SJCRH30 (cell line): Measurements from ENCODE around the gene SLAMF9. TPM values are rescaled to one million over a fixed set of nuclear protein-coding genes. Genes with fewer than 3 reads are reported as not detected.

ENCODE experiments used
- DNase-seq, 2 experiments: peaks; one replicate each; pipeline ENCODE4 v3.0.0-alpha.2; 2015 to 2020
- H3K27ac ChIP-seq: fragments of 250-450 bp; sonication (Bioruptor Pico); 2 replicates; pipeline ENCODE4 v1.5.1; 2020; ENCODE audit warnings: mild to moderate bottlenecking, moderate library complexity
- H3K27me3 ChIP-seq: fragments of 250-450 bp; sonication (Bioruptor Pico); 2 replicates; pipeline ENCODE4 v1.5.1; 2020; ENCODE audit warnings: mild to moderate bottlenecking, moderate library complexity
- H3K36me3 ChIP-seq: fragments of 250-450 bp; sonication (Bioruptor Pico); 2 replicates; pipeline ENCODE4 v1.5.1; 2020; ENCODE audit warnings: mild to moderate bottlenecking, moderate library complexity
- H3K4me1 ChIP-seq: fragments of 250-450 bp; sonication (Bioruptor Pico); 2 replicates; pipeline ENCODE4 v1.5.1; 2020; ENCODE audit warnings: mild to moderate bottlenecking, moderate library complexity
- H3K4me3 ChIP-seq: fragments of 250-450 bp; sonication (Bioruptor Pico); 2 replicates; pipeline ENCODE4 v1.5.1; 2020; ENCODE audit warnings: mild to moderate bottlenecking, moderate library complexity
- H3K9me3 ChIP-seq: fragments of 250-450 bp; sonication (Bioruptor Pico); replicated peaks from 2 replicates; pipeline ENCODE4 v1.5.1; 2020; ENCODE audit warnings: mild to moderate bottlenecking, moderate library complexity
- total RNA-seq: library from RNA; depleted of rRNA; stranded (reverse); fragments of >200 nt; shearing (Covaris generic); gene quantifications from 2 replicates; pipeline ENCODE4 v1.2.3, GENCODE V29; 2014

The SLAMF9 gene
- total RNA-seq, 1 experiment from 2014 or later = not detected

DNA sequence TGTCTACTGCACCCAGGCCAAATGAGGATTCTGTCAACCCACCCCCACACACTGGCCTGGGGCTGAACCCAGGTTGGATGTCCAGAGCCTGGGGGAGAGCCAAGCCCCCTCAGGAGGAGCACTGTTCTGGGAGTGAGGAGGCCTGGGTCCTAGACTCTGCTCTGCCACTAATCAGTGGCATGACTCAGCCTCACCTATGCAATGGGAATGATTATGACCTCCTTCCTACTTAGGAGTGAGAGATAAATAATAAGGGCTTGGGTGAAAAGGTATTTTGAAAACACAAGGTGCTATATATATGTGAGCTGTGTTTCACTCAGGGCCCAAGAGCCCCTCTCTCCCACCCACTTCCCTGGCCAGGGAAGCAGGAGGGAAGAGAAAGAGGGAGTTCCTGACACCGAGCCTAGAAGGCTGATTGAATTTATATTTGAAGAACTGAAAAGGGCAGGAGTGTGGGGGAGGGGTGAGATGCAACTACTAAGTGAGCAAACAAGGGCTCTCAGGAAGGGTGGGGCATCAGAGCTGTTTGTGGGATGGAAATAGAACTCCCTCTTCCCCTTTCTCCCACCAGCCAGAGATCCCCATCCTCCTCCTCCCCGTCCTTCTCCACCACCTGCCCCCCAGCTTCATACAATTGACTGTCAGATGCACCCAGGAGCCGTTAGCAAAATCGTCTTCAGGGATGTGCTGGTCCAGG is 16.8 kb downstream of the SLAMF9 start:
- no peak for DNase-seq
- Histone ChIP-seq H3K9me3 (no peaks in the 10 kb centered on the region), H3K27ac (no peak overlapping the region), H3K36me3 (no peaks in the 10 kb centered on the region), H3K4me3 (no peak overlapping the region), H3K4me1 (0 out of 2 replicates have a peak, but pooled peaks cover 2% of the 10 kb centered on the region), H3K27me3 (peaks cover 6% of the 10 kb centered on the region; the same call in 1 of the 2 replicates)

DNA sequence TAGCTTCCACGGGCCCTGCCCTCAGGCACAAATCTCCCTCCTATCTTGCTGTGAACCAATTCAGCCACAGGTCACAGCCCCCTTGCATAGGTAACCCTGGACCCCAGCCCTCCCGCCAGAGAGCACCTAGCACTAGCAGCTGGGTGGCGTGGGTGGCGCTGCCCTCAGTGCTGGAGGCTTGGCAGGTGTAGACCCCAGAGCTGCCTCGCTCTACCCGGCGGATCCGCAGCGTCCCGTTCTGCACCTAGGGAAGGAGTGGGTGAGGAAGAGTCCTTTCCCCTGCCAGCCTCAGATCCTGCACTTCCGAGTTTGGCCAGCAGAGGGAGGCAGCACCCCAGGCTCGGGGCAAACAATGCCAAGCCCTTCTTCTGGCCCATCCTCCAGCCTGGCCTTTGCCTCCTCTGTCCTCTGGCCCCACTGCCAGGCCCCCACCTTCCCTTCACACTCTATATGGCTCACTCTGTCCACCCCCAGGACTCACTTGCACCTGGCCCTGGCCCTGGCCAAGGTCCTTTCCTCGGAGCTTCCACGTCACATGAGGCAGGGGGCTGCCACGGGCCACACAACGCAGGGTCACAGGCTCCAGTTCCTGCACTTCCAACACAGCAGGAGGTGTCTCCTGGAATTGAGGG is 17.6 kb downstream of the SLAMF9 start:
- peak; percentile 48 to 71 for DNase-seq
- no peaks in the 10 kb centered on the region for H3K9me3 ChIP-seq
- 0 out of 2 replicates have a peak, but pooled peaks cover 2% of the 10 kb centered on the region for H3K4me1 ChIP-seq
- no peak overlapping the region for H3K4me3 ChIP-seq
- no peak overlapping the region for H3K27ac ChIP-seq
- no peaks in the 10 kb centered on the region for H3K36me3 ChIP-seq
- 0 out of 2 replicates have a peak, but pooled peaks cover 6% of the 10 kb centered on the region for H3K27me3 ChIP-seq

DNA sequence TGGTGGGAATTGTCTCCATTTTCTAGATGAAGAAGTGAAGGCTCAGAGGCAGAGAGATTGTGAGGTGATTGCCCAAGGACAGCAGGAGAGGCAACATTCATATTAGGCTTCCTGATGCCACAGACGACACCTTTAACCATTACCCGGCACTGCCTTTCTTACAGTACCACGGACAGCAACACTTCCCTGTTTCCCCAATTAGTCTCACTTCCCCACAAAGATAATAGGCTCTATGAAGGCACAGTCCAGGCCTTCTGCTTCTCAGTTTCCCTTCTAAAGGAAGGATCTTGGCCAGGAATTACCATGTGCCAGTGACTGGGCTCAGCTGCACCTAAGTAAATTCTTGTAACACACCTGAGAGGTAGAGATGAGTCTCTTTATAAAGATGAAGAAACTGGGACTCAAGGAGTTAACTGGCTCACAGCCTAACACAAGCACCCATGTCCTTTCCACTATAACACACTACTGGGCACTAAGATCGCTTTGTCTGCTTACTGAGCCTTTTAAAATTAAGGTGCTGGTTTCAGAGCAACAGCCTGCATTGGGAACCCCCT is 18.2 kb downstream of the SLAMF9 start:
- no peaks in the 10 kb centered on the region for H3K36me3 ChIP-seq
- H3K27me3 ChIP-seq = 0 out of 2 replicates have a peak, but pooled peaks cover 6% of the 10 kb centered on the region
- H3K4me3 ChIP-seq = no peak overlapping the region
- H3K27ac ChIP-seq = no peak overlapping the region
- H3K4me1 ChIP-seq = 0 out of 2 replicates have a peak, but pooled peaks cover 2% of the 10 kb centered on the region
- peak in 1 of 2 experiments; percentile 49 for DNase-seq
- H3K9me3 ChIP-seq = no peaks in the 10 kb centered on the region

DNA sequence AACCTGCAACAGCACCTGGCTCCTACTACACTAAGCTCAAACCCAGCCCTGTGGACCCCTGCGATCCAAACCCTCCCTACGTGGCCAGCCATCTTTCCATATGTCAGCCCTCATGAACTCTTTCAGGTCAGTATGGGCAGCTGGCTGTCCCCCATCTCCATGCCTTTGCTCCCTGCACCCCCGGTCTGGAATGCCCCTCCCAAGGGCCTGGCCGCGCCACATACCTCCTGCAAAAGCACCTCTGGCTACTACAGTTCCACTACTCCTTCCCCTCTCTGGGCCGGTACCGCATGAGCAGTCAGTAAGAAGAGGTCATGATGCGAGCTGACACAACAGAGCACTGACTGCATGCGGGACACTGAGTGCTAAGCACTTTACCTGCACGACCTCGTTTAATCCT is 18.7 kb downstream of the SLAMF9 start:
- H3K27ac ChIP-seq = no peak overlapping the region
- H3K27me3 ChIP-seq = 0 out of 2 replicates have a peak, but pooled peaks cover 6% of the 10 kb centered on the region
- DNase-seq = no peak
- H3K4me1 ChIP-seq = 0 out of 2 replicates have a peak, but pooled peaks cover 2% of the 10 kb centered on the region
- no peaks in the 10 kb centered on the region for H3K9me3 ChIP-seq
- no peak overlapping the region for H3K4me3 ChIP-seq
- H3K36me3 ChIP-seq = no peaks in the 10 kb centered on the region

DNA sequence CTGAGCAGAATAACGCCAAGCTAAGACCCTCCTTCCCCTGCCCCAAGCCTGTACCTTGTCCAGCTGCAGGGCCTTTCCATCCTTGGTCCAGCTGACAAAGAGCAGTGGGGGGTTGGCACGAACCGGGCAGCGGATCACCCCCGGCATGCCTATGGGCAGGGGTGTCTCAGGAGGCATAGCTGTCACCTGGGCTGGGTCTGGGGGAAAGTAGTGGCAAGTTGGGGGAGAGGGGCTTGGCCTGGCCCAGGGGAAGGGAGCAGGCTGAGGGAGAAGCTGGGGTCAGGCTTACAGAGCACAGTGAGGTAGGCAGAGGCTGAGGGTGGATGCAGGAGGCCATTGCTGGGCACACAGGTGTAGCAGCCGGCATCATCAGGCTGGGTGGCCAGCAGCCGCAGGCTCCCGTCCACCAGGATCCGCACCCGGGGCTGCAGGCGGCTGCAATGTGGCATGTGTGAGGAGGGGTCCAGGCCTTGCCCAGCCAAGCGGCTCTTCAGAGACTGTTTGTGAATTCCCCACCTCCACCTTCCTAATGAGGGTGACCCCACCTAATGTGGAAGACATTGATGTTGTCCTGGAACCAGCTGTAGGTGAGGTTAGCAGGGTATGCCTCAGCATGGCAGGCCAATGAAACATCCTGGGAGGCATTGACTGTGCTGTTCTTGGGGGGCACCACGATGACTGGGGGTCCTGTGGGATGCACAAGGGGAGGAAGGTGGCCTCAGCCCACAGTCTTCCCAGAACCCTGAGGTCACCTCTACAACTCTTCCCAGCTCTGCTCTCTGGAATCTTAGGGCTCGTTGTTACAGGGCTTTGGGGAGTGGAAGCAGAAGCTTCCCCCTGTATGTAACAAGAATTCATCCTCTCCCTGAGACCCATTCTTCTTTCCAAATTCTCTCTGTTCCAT is 19.6 kb downstream of the SLAMF9 start:
- no peak for DNase-seq

DNA sequence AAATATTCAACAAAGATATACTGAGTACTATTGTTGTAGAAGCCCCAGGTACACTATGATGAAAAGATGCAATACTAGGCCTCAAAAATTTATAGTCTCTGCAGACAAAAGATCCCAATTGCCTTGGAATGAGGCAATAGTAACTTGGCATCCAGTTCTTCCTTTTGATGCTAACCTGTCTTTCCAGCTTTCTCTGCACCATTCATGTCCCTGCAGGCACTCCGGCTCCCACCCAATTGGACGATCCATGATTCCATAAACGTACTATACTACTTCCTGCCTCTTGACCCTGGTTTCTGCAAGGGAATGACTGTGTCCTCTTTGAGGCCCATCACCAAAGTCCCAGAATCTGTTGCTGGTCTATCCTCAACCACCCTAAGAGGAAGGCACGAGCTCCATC is 20.7 kb downstream of the SLAMF9 start:
- no peak for DNase-seq
- 0 out of 2 replicates have a peak, but pooled peaks cover 2% of the 10 kb centered on the region for H3K4me1 ChIP-seq
- no peak overlapping the region for H3K4me3 ChIP-seq
- H3K9me3 ChIP-seq = no peaks in the 10 kb centered on the region
- no peaks in the 10 kb centered on the region for H3K27me3 ChIP-seq
- no peaks in the 10 kb centered on the region for H3K36me3 ChIP-seq
- H3K27ac ChIP-seq = no peak overlapping the region

More for the DNA sequence above, 19.6 kb downstream of the SLAMF9 start:
- Histone ChIP-seq H3K4me1 (0 out of 2 replicates have a peak, but pooled peaks cover 2% of the 10 kb centered on the region), H3K27ac (no peak overlapping the region), H3K27me3 (no peaks in the 10 kb centered on the region), H3K9me3 (no peaks in the 10 kb centered on the region), H3K4me3 (no peak overlapping the region), H3K36me3 (no peaks in the 10 kb centered on the region)

DNA sequence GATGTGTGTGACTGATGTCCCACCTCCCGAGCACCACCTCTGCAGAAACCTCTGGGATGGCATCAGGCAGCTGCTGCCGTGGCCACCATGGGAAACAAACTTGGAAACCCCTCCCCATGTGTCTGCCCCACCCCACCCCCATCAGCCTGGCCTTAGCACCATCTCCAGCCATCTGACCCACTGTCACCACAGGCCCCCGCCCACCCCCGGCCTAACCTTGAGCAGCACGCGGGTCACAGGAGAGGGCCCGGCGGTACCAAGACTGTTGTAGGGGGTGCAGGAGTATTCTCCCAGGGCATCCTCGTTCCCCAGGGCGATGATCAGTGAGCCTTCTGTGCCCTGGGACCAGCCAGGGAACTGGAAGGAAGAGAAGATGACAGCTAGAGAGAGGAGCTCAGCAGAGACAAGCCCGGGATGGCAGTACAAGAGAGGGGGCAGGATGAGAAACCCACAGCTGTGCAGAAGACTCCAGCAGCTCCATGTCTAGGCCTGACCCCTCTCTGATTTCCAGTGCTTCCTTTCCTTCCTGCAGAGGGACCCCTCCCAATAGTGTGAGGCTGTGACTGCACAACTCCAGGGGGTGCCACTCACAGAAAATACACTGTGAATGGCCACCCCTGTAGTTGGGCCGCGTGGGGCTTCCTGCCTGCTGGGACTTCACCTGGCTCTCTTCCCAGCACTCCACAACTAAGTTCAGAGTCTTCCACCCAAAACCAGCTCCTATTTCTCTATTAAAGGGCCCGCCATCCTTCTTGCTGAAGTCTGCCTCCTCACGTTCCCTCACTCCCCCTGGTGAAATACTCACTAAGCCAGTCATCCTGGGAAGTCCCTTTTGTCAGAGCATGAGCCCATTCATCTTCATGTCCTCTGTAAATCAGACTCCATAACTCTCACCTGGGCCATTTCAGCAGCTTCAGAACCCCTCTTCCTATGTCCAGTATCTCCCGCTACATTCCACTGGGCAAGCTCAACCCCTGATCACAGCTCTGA is 21.4 kb downstream of the SLAMF9 start:
- no peaks in the 10 kb centered on the region for H3K4me1 ChIP-seq
- no peak overlapping the region for H3K27ac ChIP-seq
- no peaks in the 10 kb centered on the region for H3K36me3 ChIP-seq
- no peak overlapping the region for H3K4me3 ChIP-seq
- no peaks in the 10 kb centered on the region for H3K27me3 ChIP-seq
- H3K9me3 ChIP-seq = no peaks in the 10 kb centered on the region
- no peak for DNase-seq

DNA sequence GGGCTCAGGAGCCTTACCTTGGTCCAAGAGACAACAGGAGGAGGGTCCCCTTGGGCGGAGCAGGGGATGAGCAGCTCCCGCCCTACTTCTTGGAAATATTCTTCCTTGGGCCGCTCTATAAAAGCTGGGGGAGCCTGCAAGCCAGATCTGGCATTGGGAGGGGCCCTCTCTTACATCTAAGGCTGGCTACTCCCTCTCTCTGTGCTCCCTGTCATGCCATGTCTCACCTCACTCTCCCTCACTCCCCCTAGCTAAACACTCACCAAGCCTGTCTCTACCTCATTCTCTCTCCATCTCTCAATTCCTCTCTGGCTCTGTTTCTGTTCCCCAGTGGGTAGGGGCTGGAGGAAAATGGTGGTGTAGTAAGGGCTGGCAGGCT is 22.3 kb downstream of the SLAMF9 start:
- Histone ChIP-seq H3K36me3 (no peaks in the 10 kb centered on the region), H3K9me3 (no peaks in the 10 kb centered on the region), H3K4me3 (no peak overlapping the region), H3K27ac (no peak overlapping the region), H3K4me1 (no peaks in the 10 kb centered on the region), H3K27me3 (peaks cover 5% of the 10 kb centered on the region; the same call in 1 of the 2 replicates)
- no peak for DNase-seq

DNA sequence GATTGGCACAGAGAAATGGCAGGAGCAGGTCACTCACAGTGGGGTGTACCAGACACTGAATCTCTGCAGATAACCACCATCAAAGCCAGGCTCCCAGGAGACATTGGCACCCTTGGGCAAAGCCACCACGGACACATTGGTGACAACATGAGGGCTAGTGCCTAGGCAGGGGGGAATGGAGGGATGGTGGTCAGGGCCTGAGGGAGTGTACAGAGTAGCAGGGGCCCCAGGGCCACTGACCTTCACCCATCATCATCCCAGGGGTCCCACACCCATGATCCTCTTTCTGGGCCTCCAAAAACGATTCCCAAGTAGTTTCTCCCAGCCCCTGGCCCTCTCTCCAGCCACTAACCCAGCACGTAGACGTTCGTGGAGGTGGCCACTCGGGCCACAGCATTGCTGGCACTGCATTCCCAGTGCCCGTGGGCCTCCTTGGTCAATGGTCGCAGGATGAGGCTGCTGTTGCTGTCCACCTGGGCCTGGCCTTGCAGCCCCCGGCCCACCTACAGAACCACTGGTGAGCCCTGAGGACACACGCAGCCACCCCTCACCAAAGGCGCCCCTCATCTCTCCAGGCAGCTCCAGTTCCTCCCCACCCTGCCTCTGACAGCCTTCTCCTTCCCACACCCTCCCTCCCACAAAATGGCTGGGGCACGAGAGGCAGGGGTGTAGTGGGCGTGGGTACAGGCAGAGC is 22.8 kb downstream of the SLAMF9 start:
- DNase-seq = no peak
- Histone ChIP-seq H3K36me3 (no peaks in the 10 kb centered on the region), H3K4me1 (no peaks in the 10 kb centered on the region), H3K27me3 (peaks cover 8% of the 10 kb centered on the region; the same call in 1 of the 2 replicates), H3K4me3 (no peak overlapping the region), H3K9me3 (no peaks in the 10 kb centered on the region), H3K27ac (no peak overlapping the region)

DNA sequence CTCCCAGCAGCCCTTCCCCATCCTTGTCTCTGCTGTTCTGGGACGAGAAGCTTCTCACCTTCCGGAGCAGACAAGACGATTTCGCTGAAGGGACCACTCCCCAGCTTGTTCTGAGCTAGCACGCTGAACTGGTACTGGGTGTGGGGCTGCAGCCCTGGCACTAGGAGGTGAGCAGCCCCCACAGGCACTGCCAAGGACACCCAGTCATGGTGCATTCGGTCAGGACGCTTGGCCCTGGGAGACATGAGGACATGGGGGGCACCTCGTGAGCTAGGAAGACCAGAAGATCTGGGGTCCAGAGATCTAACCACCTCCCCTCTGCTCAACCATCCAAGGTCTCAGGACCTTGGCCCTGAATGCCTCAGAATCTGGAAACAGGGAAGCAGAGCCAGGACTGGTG is 23.4 kb downstream of the SLAMF9 start:
- no peaks in the 10 kb centered on the region for H3K36me3 ChIP-seq
- H3K4me3 ChIP-seq = no peak overlapping the region
- H3K27ac ChIP-seq = no peak overlapping the region
- H3K27me3 ChIP-seq = peaks cover 8% of the 10 kb centered on the region; the same call in 1 of the 2 replicates
- no peaks in the 10 kb centered on the region for H3K4me1 ChIP-seq
- H3K9me3 ChIP-seq = no peaks in the 10 kb centered on the region
- DNase-seq = no peak

DNA sequence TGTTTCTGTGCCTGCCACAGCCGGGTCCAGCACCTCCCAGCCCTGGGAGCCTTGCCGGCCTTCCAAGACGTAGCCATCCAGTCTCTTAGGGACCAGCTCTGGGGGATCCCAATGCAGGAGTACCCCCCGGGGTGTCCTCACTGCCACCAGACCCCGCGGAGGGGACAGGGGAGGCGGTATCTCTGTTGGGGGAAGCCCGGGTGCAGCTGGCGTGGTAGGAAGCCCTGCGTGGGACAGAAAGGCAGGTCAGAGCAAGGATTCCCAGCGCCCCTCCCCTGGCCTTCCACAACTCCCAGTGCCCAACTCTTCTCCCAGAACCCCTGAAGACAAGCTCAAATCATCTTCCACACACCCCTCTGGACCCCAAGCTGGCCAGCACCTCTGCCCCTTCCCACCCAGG is 23.8 kb downstream of the SLAMF9 start:
- no peak overlapping the region for H3K4me3 ChIP-seq
- H3K27me3 ChIP-seq = peaks cover 8% of the 10 kb centered on the region; the same call in 1 of the 2 replicates
- no peaks in the 10 kb centered on the region for H3K9me3 ChIP-seq
- H3K4me1 ChIP-seq = no peaks in the 10 kb centered on the region
- DNase-seq = no peak
- H3K36me3 ChIP-seq = no peaks in the 10 kb centered on the region
- no peak overlapping the region for H3K27ac ChIP-seq

DNA sequence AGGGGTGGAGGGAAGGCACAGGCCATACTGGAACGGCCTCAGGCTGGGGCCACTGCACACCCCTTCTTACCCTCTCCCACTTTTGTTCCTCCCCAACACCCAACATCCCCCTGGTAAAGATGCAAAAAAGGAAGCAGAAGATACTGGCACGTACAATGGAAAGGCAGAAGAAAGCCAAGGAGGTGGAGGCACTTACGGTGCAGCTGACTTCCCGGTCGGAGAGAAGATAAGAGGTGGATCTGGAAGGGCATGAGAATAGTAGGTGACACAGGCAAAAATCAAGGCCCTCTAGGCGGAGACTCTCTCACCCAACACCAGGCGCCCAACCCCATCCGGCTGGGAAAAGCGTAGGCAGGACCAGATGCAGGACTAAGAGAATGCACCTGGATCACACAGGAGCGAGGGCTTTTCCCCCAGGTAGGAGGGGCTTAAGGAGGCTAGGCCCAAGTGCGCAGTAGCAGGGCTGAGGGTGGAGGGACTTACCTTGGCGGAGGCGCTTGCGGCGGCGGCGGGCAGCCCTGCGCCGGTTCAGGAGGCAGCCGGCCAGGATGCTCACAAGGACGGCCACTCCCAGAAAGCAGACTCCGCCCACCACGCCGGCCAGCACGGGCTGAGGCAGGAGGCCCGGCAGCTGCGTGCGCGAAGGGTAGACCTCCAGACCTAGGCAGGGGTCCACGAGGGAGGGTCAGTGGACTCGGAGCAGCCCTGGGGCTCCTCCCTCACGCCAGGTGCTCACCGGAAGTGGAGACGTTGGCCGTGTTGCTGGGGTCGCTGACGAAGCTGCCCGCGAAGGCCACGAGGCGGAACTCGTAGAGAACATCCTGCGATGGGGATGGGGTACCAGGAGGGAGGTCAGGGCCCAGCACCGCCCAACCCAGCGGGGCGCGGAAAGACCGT is 24.6 kb downstream of the SLAMF9 start:
- no peak overlapping the region for H3K4me3 ChIP-seq
- H3K9me3 ChIP-seq = no peaks in the 10 kb centered on the region
- no peaks in the 10 kb centered on the region for H3K4me1 ChIP-seq
- DNase-seq = no peak
- no peaks in the 10 kb centered on the region for H3K36me3 ChIP-seq
- peaks cover 8% of the 10 kb centered on the region; the same call in 1 of the 2 replicates for H3K27me3 ChIP-seq
- H3K27ac ChIP-seq = no peak overlapping the region
